Calu3 (cell line): Measurements from ENCODE around the gene RPS26. TPM values are rescaled to one million over a fixed set of nuclear protein-coding genes. Genes with fewer than 3 reads are reported as not detected.
A peak's percentile ranks its signal among the peaks of the same experiment; 100 is the strongest.

Source experiments
- BruUV-seq: library from RNA; stranded (reverse); fragments of 400-500 nt; replicated peaks from 2 replicates; lab custom pipeline; 2021; lab: Mats Ljungman, UMichigan
- CTCF ChIA-PET: fragments of 300-600 bp; sonication (Branson Sonifier 250); formaldehyde crosslinking; loops from one replicate; lab custom pipeline; 2022; ENCODE audit warnings: antibody characterized with exemption; lab: Charles Lee
- DNase-seq: peaks from one replicate; pipeline ENCODE4 v3.0.0; 2022
- H3K27ac Mint-ChIP-seq: one replicate; pipeline ENCODE4 v1.8.0; 2022; ENCODE audit warnings: mixed read lengths; ENCODE audit not compliant: unreplicated experiment
- H3K27me3 Mint-ChIP-seq: one replicate; pipeline ENCODE4 v1.8.0; 2022; ENCODE audit warnings: mixed read lengths; ENCODE audit not compliant: unreplicated experiment
- H3K36me3 Mint-ChIP-seq: one replicate; pipeline ENCODE4 v1.8.0; 2022; ENCODE audit warnings: mild to moderate bottlenecking, moderate library complexity, mixed read lengths; ENCODE audit not compliant: insufficient read depth, unreplicated experiment
- H3K4me1 Mint-ChIP-seq: one replicate; pipeline ENCODE4 v1.8.0; 2022; ENCODE audit warnings: mild to moderate bottlenecking, low read depth, mixed read lengths; ENCODE audit not compliant: unreplicated experiment
- H3K4me3 Mint-ChIP-seq: one replicate; pipeline ENCODE4 v1.8.0; 2022; ENCODE audit warnings: mild to moderate bottlenecking, low read depth, moderate library complexity, mixed read lengths; ENCODE audit not compliant: unreplicated experiment
- H3K9me3 Mint-ChIP-seq: one replicate; pipeline ENCODE4 v1.8.0; 2022; ENCODE audit warnings: low read depth, mixed read lengths; ENCODE audit not compliant: unreplicated experiment
- CTCF ChIP-seq: fragments of 200-600 bp; IDR thresholded peaks from one replicate; pipeline ENCODE4 v1.8.0; 2022; ENCODE audit warnings: antibody characterized with exemption; ENCODE audit not compliant: unreplicated experiment
- intact Hi-C: fragments of 100-400 bp; cut with micrococcal nuclease; formaldehyde crosslinking; loops from one replicate; pipeline ENCODE4 v1.10.0; 2022; ENCODE audit not compliant: unreplicated experiment
- total RNA-seq: library from RNA; stranded (reverse); gene quantifications from 2 replicates; pipeline ENCODE4 v1.2.3, GENCODE V29; 2022

Gene RPS26
- total RNA-seq, 1 experiment from 2014 or later: 50.7 TPM

GRCh38 chr12:56028511-56029165 is 13.1 kb upstream of the RPS26 start:
- no peaks in the 10 kb centered on the region for H3K36me3 Mint-ChIP-seq
- no peak for DNase-seq
- no peak overlapping the region for H3K4me3 Mint-ChIP-seq
- TF ChIP-seq CTCF: no peak
- H3K9me3 Mint-ChIP-seq: no peaks in the 10 kb centered on the region
- intact Hi-C loops: loop anchor here (1.0 to 5.0 kb wide), 3 partner anchors 32 to 290 kb away; partner anchors contain the start of gene DGKA
- CTCF ChIA-PET: interaction anchor here (0.6 to 3.1 kb wide), 6 partner anchors 17 to 1425 kb away, joined by 3 to 46 read pairs (median 8); partner anchors contain the start of gene SUOX
- H3K27me3 Mint-ChIP-seq: no peaks in the 10 kb centered on the region
- H3K27ac Mint-ChIP-seq: no peak overlapping the region
- no TSS peak for BruUV-seq
- peaks cover 16% of the 10 kb centered on the region for H3K4me1 Mint-ChIP-seq

- H3K36me3 Mint-ChIP-seq: no peaks in the 10 kb centered on the region
- no peaks in the 10 kb centered on the region for H3K27me3 Mint-ChIP-seq
- H3K9me3 Mint-ChIP-seq: no peaks in the 10 kb centered on the region
- no peak for TF ChIP-seq CTCF
- H3K4me3 Mint-ChIP-seq: no peak overlapping the region
- intact Hi-C loops: loop anchor here (1.0 to 5.0 kb wide), 3 partner anchors 33 to 290 kb away; partner anchors contain the start of gene DGKA
- H3K27ac Mint-ChIP-seq: no peak overlapping the region
- CTCF ChIA-PET: interaction anchor here (0.7 to 3.1 kb wide), 10 partner anchors 11 to 1426 kb away, joined by 3 to 46 read pairs (median 4); partner anchors contain the start of genes DNAJC14, RAB5B and SUOX
- peaks cover 16% of the 10 kb centered on the region for H3K4me1 Mint-ChIP-seq
- no TSS peak for BruUV-seq
- DNase-seq: no peak
Measured at GRCh38 chr12:56029166-56029519, 12.6 kb upstream of the RPS26 start.

GRCh38 chr12:56029666-56030293 is 11.9 kb upstream of the RPS26 start:
- TF ChIP-seq CTCF: peak; percentile 74
- peak; percentile 78 for DNase-seq
- CTCF ChIA-PET: interaction anchor here (0.7 to 3.1 kb wide), 9 partner anchors 11 to 291 kb away, joined by 3 to 46 read pairs (median 5); partner anchors contain the start of genes DNAJC14, RAB5B and SUOX
- H3K36me3 Mint-ChIP-seq: peaks cover 2% of the 10 kb centered on the region
- no peak overlapping the region for H3K4me3 Mint-ChIP-seq
- intact Hi-C loops: loop anchor here (1.0 to 5.0 kb wide), 3 partner anchors 33 to 291 kb away; partner anchors contain the start of gene DGKA
- no TSS peak for BruUV-seq
- H3K27ac Mint-ChIP-seq: no peak overlapping the region
- H3K9me3 Mint-ChIP-seq: no peaks in the 10 kb centered on the region
- no peaks in the 10 kb centered on the region for H3K27me3 Mint-ChIP-seq
- peaks cover 16% of the 10 kb centered on the region for H3K4me1 Mint-ChIP-seq

- Mint-ChIP-seq H3K36me3 (peaks cover 3% of the 10 kb centered on the region), H3K4me3 (no peak overlapping the region), H3K9me3 (no peaks in the 10 kb centered on the region), H3K4me1 (peaks cover 16% of the 10 kb centered on the region), H3K27me3 (no peaks in the 10 kb centered on the region), H3K27ac (no peak overlapping the region)
- no peak for DNase-seq
- no peak for TF ChIP-seq CTCF
- CTCF ChIA-PET: no interaction called here
- intact Hi-C loops: no loop called here
- no TSS peak for BruUV-seq
Measured at GRCh38 chr12:56031987-56032386, 9.7 kb upstream of the RPS26 start.
